ENCODE data around the gene STPG4. TPM values are rescaled to one million over a fixed set of nuclear protein-coding genes. Genes with fewer than 3 reads are reported as not detected.

Gene STPG4
- total and polyA plus RNA-seq, 2 of the 8 experiments (the other 6 are each of a cell fraction or from before 2014, with no cell fraction given): 0.28 TPM; not detected in 1

- Histone ChIP-seq H2BK12ac (ENCODE audit: low read depth, low read length) (no peak overlapping the region), H3K4me2 (ENCODE audit: insufficient read depth in 1 of 2, low read depth in 2 of 2, low read length in 2 of 2) (no peak overlapping the region), H3K56ac (replicated peaks; ENCODE audit: insufficient read length, low read depth, low read length) (no peak overlapping the region), H3K79me2 (ENCODE audit: control insufficient read depth in 1 of 2, insufficient read depth in 2 of 2, low read length in 2 of 2) (no peaks in the 10 kb centered on the region), H3K27me3 (replicated peaks in 1 of 4; ENCODE audit: control insufficient read depth in 3 of 4, extremely low read depth in 1 of 4, insufficient read depth in 3 of 4, low read length in 3 of 4) (no peaks in the 10 kb centered on the region; a peak in 1 of 7 replicates), H2BK5ac (ENCODE audit: low read depth, low read length) (no peak overlapping the region), H3K4ac (replicated peaks; ENCODE audit: insufficient read length, low read depth, low read length) (no peak overlapping the region), H4K91ac (replicated peaks; ENCODE audit: insufficient read length, low read length) (no peak overlapping the region), H3K27ac (ENCODE audit: low read depth, low read length) (no peak overlapping the region), H2AFZ (ENCODE audit: low read length) (no peak overlapping the region), H3K79me1 (ENCODE audit: low read depth, low read length) (no peaks in the 10 kb centered on the region), H2BK20ac (ENCODE audit: low read length) (no peak overlapping the region), H3K9me3 (ENCODE audit: insufficient read depth in 2 of 2, low read depth in 1 of 2, low read length in 1 of 2) (no peaks in the 10 kb centered on the region), H3K4me1 (replicated peaks in 1 of 4; ENCODE audit: control insufficient read depth in 3 of 4, insufficient read depth in 4 of 4, low read length in 3 of 4) (peaks cover 0 to 5% (median 3%) of the 10 kb centered on the region in 4 experiments; a peak in 4 of 7 replicates), H4K8ac (ENCODE audit: extremely low read depth, insufficient read depth, low read length) (no peak overlapping the region), H3K18ac (ENCODE audit: extremely low read depth, low read length) (no peak overlapping the region), H2AK5ac (ENCODE audit: low read depth, low read length) (no peak overlapping the region), H4K20me1 (replicated peaks in 1 of 2; ENCODE audit: control insufficient read depth in 1 of 2, insufficient read depth in 2 of 2, low read length in 2 of 2) (no peaks in the 10 kb centered on the region), H3K23me2 (ENCODE audit: low read depth, low read length) (no peaks in the 10 kb centered on the region), H3K4me3 (ENCODE audit: extremely low read depth in 1 of 4, insufficient read depth in 2 of 4, low read depth in 3 of 4, low read length in 4 of 4) (no peak overlapping the region), H2BK120ac (replicated peaks; ENCODE audit: low read depth, low read length) (no peak overlapping the region), H2BK15ac (ENCODE audit: low read length) (no peak overlapping the region), H3K14ac (ENCODE audit: insufficient read length) (no peak overlapping the region), H3K36me3 (ENCODE audit: control insufficient read depth in 2 of 4, insufficient read depth in 4 of 4, low read length in 3 of 4) (no peaks in the 10 kb centered on the region), H4K5ac (ENCODE audit: insufficient read length, low read depth, low read length) (no peak overlapping the region), H3K23ac (ENCODE audit: insufficient read length) (no peak overlapping the region), H3K9ac (replicated peaks in 1 of 4; ENCODE audit: extremely low read depth in 1 of 4, low read depth in 3 of 4, low read length in 3 of 4) (no peak overlapping the region)
- CTCF ChIA-PET (ENCODE audit: partially characterized antibody): interaction anchor here (1.3 kb wide), 1 partner anchor 84 kb away, joined by 4 read pairs; no protein-coding TSS in a partner anchor
- TF ChIP-seq KDM4A (IDR thresholded peaks at IDR 0.05; ENCODE audit: low read depth, low read length, severe bottlenecking) (no peak), TEAD4 (IDR thresholded peaks at IDR 0.05; ENCODE audit: low read depth, low read length) (no peak)
- FAIRE-seq (no peak), DNase-seq (ENCODE audit: low read depth in 1 of 2, low spot score in 2 of 2) (no peak)
- POLR2A ChIA-PET (ENCODE audit: partially characterized antibody): interaction anchor here (0.8 to 2.6 kb wide), 2 partner anchors 16 to 128 kb away, joined by 3 to 7 read pairs; no protein-coding TSS in a partner anchor
- 84% methylated on average over 2 of the region's 2 CpGs; no CpG with 5 or more reads in 1 of the 2 experiments for WGBS, 2 experiments (ENCODE audit: extremely low coverage in 1 of 2, insufficient coverage in 1 of 2, insufficient read length in 1 of 2, insufficient replicate concordance in 2 of 2, low coverage in 1 of 2, low lambda C conversion rate in 2 of 2, missing lambda C conversion rate in 1 of 2)
Observed at GRCh38 chr2:47186351-47186750, 31.2 kb upstream of the STPG4 start.

All from H1 (cell line).